Urinary bladder (tissue), 4 donors: ENCODE results near the gene TBC1D5. TPM values are rescaled to one million over a fixed set of nuclear protein-coding genes. Genes with fewer than 3 reads are reported as not detected.

Experiments
- DNase-seq: peaks from one replicate; pipeline ENCODE4 v3.0.0-alpha.2; 2015; ENCODE audit errors: extremely low spot score
- H3K27ac ChIP-seq: one replicate; pipeline ENCODE4 v1.5.1; 2013; ENCODE audit warnings: low read depth, mild to moderate bottlenecking, moderate library complexity
- H3K36me3 ChIP-seq: one replicate; pipeline ENCODE4 v1.6.1; 2013; ENCODE audit warnings: mild to moderate bottlenecking, moderate library complexity; ENCODE audit not compliant: insufficient read depth
- H3K4me1 ChIP-seq: one replicate; pipeline ENCODE4 v1.6.1; 2013; ENCODE audit warnings: mild to moderate bottlenecking, moderate library complexity; ENCODE audit not compliant: insufficient read depth
- H3K4me3 ChIP-seq: one replicate; pipeline ENCODE4 v1.5.1; 2013; ENCODE audit warnings: low read depth, low read length
- WGBS: extraction: QIAGEN DNeasy Blood & Tissue Kit; methylation state at CpG from one replicate; pipeline ENCODE4 v1.1.7; 2013; 5-methylcytosine and 5-hydroxymethylcytosine counted together
- polyA plus RNA-seq: library from polyadenylated mRNA; stranded (reverse); fragments of 200-250 nt; gene quantifications from one replicate; pipeline ENCODE4 v1.2.3, GENCODE V29; 2013
- total RNA-seq: library from RNA; depleted of rRNA; stranded (reverse); fragments of >200 nt; gene quantifications from one replicate; pipeline ENCODE4 v1.2.3, GENCODE V29; 2014
- donor health status: healthy with polysubstance abuse.
- donor health status: healthy.

The TBC1D5 gene
- total and polyA plus RNA-seq, 2 donors = 26.2 to 145 TPM

DNA sequence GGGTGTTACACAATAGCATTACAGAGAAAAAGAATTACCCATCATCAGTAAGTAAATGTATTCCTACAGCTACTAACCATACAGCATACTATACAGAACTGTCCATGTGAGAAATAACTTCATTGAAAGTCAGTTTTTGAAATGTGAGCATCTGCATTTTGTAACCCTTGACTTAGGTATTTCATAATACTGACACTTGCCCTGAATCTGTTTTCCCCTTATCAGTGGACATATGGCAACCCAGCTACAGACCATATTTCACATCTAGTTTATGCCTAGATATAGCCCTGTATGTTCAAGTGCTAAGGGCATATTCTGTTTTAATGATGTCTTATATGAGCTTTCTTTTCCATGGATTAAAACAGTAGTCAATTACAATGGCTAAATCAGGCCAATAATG lies 297.6 kb downstream of the TBC1D5 start:
- no peak overlapping the region for H3K27ac ChIP-seq
- H3K4me3 ChIP-seq = no peak overlapping the region
- no peaks in the 10 kb centered on the region for H3K4me1 ChIP-seq
- no peaks in the 10 kb centered on the region for H3K36me3 ChIP-seq
- no peak for DNase-seq

GRCh38 chr3:17443142-17443541 lies 299.3 kb downstream of the TBC1D5 start:
- Histone ChIP-seq H3K27ac (no peak overlapping the region), H3K4me3 (no peak overlapping the region), H3K4me1 (no peaks in the 10 kb centered on the region), H3K36me3 (no peaks in the 10 kb centered on the region)
- no peak for DNase-seq
- WGBS = 90% methylated on average over 4 of the region's 4 CpGs

GRCh38 chr3:17442332-17443049 lies 299.9 kb downstream of the TBC1D5 start:
- DNase-seq = no peak
- 89% methylated on average over 3 of the region's 3 CpGs for WGBS
- H3K36me3 ChIP-seq = no peaks in the 10 kb centered on the region
- no peaks in the 10 kb centered on the region for H3K4me1 ChIP-seq
- no peak overlapping the region for H3K27ac ChIP-seq
- no peak overlapping the region for H3K4me3 ChIP-seq

DNA sequence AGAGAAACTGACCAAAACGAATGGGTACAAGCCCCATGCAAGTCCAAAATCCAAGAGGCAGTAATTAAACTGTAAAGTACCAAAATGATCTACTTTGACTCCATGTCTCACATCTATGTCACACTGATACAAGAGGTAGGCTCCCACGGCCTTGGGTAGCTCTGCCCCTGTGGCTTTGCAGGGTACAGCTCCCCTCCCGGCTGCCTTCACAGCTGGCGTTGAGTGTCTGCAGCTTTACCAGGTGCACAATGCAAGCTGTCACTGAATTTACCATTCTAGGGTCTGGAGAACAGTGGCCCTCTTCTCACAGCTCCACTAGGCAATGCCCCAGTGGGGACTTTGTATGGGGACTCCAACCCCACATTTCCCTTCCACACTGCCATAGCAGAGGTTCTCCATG lies 308.6 kb downstream of the TBC1D5 start:
- H3K27ac ChIP-seq = no peak overlapping the region
- H3K36me3 ChIP-seq = peaks cover 2% of the 10 kb centered on the region
- H3K4me3 ChIP-seq = no peak overlapping the region
- H3K4me1 ChIP-seq = no peaks in the 10 kb centered on the region
- DNase-seq = no peak
- WGBS = 95% methylated on average over 4 of the region's 4 CpGs

- Histone ChIP-seq H3K4me1 (no peaks in the 10 kb centered on the region), H3K4me3 (no peak overlapping the region), H3K36me3 (peaks cover 2% of the 10 kb centered on the region), H3K27ac (no peak overlapping the region)
- DNase-seq = no peak
Observed at GRCh38 chr3:17432236-17432635, 310.2 kb downstream of the TBC1D5 start.

DNA sequence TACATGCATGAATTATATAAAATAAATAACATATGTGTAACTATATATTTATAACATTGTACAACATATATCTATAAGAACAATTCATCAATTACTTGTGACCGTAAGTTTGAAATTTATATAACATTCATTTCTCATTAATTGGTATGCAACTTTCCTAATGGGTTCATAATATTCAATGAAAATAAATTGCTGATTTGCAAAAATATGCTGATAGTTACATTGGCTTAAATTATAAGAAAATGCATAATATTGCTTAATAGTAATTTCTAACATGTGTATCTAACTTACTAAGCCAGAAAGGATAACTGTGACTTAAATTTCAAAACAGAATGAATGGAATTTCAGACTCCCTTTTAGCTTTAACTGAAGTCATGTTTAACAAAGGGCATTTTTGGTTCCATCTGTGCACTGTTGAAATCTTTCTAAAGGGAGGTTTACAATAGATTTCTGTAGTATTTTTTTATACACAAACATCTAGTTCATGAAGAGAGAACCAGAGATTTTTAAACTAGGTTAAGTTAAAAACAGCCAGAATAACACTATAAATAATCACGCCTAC lies 310.9 kb downstream of the TBC1D5 start:
- WGBS = 95% methylated on average over 2 of the region's 2 CpGs
- no peak for DNase-seq
- no peak overlapping the region for H3K27ac ChIP-seq
- no peak overlapping the region for H3K4me3 ChIP-seq
- no peaks in the 10 kb centered on the region for H3K36me3 ChIP-seq
- no peaks in the 10 kb centered on the region for H3K4me1 ChIP-seq

GRCh38 chr3:17431004-17431403 lies 311.4 kb downstream of the TBC1D5 start:
- WGBS = 11% methylated on average over 2 of the region's 2 CpGs
- Histone ChIP-seq H3K4me1 (no peaks in the 10 kb centered on the region), H3K27ac (no peak overlapping the region), H3K36me3 (no peaks in the 10 kb centered on the region), H3K4me3 (no peak overlapping the region)
- DNase-seq = no peak

DNA sequence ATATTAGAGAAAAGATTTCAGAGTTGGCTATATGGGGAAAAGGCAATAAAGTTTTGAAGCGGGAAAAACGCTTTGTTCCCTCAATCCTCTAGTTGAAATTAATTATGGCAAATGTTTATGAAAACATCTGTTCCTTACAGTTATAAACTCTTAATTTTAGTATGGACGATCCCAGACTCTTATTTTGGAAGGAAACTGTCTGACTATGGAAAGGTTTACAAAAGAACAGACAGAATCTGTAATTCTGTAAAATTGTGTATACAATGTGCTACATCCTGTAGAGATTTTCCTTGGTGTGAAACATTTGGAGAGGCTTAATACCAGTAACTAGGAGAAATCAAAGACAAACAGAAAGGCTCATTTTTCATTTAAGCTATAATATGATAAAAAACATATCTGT lies 311.8 kb downstream of the TBC1D5 start:
- H3K4me3 ChIP-seq = no peak overlapping the region
- no peaks in the 10 kb centered on the region for H3K4me1 ChIP-seq
- no peak for DNase-seq
- no peak overlapping the region for H3K27ac ChIP-seq
- 49% methylated on average over 3 of the region's 3 CpGs for WGBS
- H3K36me3 ChIP-seq = no peaks in the 10 kb centered on the region

DNA sequence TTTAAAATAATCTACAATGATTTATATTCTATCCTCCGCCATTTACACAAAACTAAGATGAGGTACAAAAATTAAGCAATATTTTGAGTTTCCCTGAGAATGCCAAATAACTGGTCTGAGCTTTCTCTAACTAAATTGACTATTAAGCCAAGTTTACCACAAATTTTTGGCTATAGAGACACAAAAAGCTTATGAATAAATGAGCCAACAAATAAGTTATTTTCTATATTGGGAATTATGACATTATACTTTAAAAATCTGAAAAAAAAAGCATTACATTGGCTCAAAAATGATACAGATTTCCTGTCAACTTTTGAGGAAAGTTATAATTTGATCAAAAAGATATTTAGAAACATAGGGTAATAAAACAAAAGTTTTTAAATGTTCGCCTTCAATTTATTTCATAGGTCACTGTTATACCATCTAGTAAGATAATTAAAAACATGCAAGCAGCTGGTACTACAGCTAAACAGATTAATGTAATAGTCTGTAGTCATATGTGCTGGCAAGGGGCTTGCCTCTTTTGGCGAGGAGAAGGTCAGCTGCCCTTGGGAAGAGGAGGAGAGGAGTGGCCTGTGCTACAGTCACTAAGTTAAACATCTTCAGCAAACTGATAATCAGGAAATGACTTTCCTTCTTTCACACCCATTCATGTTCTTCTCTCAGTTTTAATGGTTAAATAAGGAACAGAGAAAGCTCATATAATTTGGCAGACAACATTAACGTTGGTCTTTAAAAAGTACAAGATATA lies 318.5 kb downstream of the TBC1D5 start:
- H3K36me3 ChIP-seq = no peaks in the 10 kb centered on the region
- no peaks in the 10 kb centered on the region for H3K4me1 ChIP-seq
- no peak overlapping the region for H3K4me3 ChIP-seq
- 57% methylated on average over 4 of the region's 4 CpGs for WGBS
- no peak overlapping the region for H3K27ac ChIP-seq
- DNase-seq = no peak

GRCh38 chr3:17422636-17423035 lies 319.8 kb downstream of the TBC1D5 start:
- WGBS = over 99% methylated on average over 2 of the region's 2 CpGs
- DNase-seq = no peak
- Histone ChIP-seq H3K4me3 (no peak overlapping the region), H3K4me1 (no peaks in the 10 kb centered on the region), H3K27ac (no peak overlapping the region), H3K36me3 (no peaks in the 10 kb centered on the region)

DNA sequence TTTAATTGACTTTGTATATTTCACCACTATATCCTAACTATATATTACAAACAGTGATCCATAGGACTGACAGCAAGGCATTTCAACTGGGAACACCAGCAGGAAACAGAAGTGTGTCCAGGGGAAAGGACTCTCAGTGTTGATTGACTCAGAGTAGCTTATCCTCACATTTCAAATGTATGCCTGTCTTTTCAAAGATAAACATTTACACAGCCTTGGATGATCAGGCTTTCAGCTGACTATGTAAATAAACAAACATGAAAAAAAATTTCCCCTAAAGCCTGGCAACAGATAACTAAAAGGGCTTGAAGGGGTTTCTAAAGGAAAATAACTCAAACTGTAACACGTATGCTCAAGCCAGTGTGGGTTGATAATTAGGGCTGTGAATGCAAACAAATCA lies 321.8 kb downstream of the TBC1D5 start:
- Histone ChIP-seq H3K27ac (no peak overlapping the region), H3K4me3 (no peak overlapping the region), H3K4me1 (no peaks in the 10 kb centered on the region), H3K36me3 (no peaks in the 10 kb centered on the region)
- 86% methylated on average over 1 of the region's 1 CpG for WGBS
- DNase-seq = no peak

GRCh38 chr3:17412950-17413530 lies 329.4 kb downstream of the TBC1D5 start:
- Histone ChIP-seq H3K4me3 (no peak overlapping the region), H3K27ac (no peak overlapping the region), H3K4me1 (no peaks in the 10 kb centered on the region), H3K36me3 (no peaks in the 10 kb centered on the region)
- no peak for DNase-seq

DNA sequence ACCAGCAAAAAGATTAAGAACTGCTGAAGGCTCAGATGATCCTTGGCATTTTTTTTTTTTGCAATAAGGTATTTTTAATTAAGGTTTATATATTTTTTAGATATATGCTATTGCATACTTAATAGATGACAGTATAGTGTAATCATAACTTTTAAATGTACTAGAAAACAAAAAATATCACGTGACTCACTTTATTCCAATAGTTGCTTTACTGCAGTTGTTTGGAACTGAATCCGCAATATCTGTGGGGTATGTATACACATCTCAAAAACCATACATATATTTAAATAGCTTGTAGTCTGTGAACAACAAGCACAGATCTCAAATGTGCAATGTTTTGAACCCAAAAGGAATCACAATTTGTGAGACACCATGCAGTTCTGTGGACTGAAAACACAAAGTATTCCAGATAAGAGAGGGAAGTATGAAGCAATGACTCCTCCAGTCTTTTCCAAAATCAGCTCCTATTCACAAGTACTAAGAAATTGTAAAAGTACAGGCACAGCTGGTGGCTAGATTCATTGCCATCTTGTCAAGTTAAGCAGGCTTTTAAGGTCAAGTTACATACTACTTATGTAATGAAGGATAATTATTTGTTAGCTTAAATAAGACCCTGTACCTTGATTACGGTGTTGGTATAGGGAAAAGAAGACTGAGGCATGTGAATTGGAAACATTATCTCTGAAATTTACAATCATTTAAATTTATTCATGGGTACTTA lies 331.1 kb downstream of the TBC1D5 start:
- no peaks in the 10 kb centered on the region for H3K4me1 ChIP-seq
- 94% methylated on average over 3 of the region's 3 CpGs for WGBS
- H3K4me3 ChIP-seq = no peak overlapping the region

More for the DNA sequence above, 331.1 kb downstream of the TBC1D5 start:
- no peak for DNase-seq
- H3K36me3 ChIP-seq = no peaks in the 10 kb centered on the region
- no peak overlapping the region for H3K27ac ChIP-seq
